GM19035 (cell line): ENCODE results near the gene VDAC2.

Experiments used
- ATAC-seq: cut with Tn5 transposase; IDR thresholded peaks from one replicate; pipeline ENCODE4 v1.9.1; 2021; ENCODE audit not compliant: unreplicated experiment

Gene VDAC2

DNA sequence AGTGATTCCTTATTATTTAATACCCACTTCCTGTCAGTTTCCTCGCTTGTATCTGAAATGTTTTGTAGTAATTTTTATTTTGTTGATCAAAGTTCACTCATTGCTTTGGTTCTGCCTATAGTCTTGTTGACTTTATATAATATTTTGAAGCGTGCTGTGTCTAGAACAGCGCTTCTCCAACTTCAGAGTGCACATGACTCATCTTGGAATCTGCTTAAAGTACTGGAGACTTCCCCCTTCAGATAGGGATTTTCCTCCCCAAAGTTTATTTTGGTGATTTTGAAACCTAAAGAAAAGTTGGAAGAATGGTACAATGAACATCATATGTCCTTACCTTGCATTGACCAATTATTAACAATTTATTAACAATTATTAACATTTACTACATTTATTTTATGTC, 19.4 kb downstream of the VDAC2 start:
- no peak for ATAC-seq

- no peak for ATAC-seq
Measured at GRCh38 chr10:75230600-75231038, 20.0 kb downstream of the VDAC2 start.

- no peak for ATAC-seq
Measured at GRCh38 chr10:75231672-75232581, 21.3 kb downstream of the VDAC2 start.

GRCh38 chr10:75233444-75234016, 22.9 kb downstream of the VDAC2 start:
- ATAC-seq, result no peak

DNA sequence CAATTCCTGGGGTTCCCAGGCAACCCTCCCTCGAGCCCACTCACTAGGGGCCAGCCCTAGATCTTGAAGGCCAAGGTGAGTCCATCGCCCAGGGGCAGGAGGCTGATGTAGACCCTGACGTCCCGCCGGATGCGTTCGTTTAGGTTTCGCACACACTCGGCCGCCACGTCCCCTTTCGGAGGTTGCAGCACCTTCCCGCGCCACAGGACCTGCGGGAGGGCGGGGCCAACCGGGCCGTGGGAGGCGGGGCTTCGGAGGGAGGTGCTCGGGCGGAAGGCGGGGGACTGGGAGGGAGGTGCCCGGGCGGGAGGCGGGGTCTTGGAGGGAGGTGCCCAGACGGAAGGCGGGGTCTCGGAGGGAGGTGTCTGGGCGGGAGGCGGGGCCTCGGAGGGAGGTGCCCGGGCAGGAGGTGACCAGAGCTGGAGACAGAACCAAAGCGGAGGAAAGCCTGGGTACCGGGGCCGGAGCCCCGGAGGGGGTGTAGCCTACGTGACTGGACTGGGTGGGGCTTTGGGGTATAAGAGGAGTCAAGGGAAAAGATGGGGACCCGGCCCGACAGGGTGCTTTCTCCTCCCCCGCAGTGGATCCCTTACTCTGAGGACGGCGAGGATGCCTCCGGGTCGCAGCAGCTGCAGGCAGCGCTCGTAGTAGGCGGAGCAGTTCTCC, 23.6 kb downstream of the VDAC2 start:
- peak; percentile 53 for ATAC-seq

DNA sequence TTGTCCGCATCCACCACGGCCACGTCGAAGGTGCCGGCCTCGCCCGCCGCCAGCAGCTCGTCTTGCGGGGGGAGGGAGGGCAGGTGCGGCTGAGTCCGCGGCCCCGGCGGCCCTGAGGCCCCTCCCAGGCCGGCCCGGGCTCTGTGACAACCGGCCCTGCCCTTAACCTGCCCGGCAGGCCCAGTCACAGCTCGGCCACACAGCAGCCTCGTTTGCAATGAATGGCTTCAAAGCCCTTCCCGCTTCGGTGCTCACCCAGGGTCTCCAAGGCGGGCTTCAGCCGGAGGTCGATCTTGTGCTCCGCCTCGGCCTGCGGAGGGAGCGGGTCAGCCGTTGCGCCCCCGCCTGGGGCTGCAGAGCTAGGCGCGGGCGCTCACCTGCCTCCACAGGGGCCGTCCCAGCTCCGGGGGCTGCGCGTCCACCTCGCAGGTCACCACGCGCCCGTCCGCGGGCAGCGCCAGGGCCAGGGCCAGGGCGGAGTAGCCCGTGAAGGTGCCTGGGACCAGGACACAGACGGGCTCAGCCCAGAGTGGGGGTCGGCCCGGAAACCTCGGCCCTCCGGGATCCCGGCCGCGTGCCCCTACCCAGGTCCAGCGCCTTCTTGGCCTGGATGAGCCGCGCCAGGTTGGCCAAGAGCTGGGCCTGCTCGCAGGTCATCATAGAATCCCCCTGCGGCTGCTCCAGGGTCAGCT, 24.2 kb downstream of the VDAC2 start:
- ATAC-seq, result peak; percentile 1

GRCh38 chr10:75235375-75236177, 25.0 kb downstream of the VDAC2 start, which contains the start of gene COMTD1:
TSS of gene COMTD1 (minus strand) at chr10:75235957. CDS start at chr10:75235928, 29 bp downstream.
- ATAC-seq, result peak; percentile 67

DNA sequence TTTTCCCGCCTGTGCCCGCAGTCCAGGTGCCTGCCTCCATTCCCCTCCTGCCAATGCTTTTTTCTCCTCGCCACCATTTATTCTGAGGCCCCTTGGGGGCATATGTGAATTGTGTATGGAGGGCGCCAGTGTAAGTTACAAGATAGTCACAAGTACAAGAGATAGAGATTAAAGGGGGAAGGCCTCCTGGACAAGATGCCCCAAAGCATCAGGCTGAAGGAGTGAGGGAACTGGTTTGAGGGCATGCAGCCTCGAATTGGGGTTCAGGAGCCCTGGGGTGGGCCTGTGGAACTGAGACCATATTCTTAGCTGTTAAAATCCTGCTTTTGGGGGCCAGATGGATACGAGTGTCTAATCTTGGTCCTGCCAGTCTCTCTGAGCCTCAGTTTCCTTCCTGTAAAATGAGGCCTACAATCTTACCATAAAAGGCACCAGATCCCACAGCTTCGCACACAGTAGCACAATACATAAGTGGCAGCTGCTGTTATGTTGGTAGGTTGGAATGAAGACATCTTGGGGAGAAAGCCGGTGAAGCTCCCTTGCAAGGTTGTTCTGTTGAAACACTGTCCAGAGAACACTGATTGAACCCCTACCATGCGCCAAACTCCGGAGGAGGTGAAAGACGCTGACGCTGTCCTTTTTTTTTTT, 25.7 kb downstream of the VDAC2 start:
- peak; percentile 1 for ATAC-seq

- ATAC-seq, result no peak
Measured at GRCh38 chr10:75238182-75239095, 27.8 kb downstream of the VDAC2 start.

DNA sequence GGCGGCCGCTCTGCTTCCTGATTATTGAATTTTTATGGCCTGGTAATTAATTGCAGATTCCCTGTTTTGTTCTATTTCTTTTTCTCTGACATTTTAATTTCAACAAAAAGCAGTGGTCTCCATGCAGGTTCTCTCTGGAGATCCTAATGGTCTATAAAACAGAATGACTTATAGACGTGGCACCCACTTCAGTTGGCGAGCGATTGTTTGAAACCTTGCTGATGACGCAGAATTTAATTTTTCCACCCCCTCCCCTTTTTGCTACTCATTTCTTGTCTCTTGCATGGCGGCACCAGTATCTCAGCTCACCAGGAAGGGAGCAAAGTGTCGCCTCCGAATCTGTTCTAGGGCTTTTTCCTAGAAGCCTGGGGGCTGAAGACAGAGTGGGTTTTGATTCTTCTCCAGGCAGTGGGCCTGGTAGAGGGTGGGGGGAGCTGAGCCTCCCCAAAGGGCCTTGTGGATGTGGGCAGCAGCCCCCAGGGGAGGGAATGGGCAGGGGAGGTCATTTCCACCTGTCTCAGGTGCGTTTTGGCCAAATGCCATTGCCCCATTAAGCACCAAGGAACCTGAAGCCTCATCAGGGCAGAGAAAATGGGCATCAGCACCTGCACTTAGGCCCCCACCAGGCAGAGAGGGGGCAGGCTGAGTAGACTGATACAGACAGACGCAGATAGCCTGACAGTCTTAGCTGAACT, 28.6 kb downstream of the VDAC2 start:
- ATAC-seq, result no peak

DNA sequence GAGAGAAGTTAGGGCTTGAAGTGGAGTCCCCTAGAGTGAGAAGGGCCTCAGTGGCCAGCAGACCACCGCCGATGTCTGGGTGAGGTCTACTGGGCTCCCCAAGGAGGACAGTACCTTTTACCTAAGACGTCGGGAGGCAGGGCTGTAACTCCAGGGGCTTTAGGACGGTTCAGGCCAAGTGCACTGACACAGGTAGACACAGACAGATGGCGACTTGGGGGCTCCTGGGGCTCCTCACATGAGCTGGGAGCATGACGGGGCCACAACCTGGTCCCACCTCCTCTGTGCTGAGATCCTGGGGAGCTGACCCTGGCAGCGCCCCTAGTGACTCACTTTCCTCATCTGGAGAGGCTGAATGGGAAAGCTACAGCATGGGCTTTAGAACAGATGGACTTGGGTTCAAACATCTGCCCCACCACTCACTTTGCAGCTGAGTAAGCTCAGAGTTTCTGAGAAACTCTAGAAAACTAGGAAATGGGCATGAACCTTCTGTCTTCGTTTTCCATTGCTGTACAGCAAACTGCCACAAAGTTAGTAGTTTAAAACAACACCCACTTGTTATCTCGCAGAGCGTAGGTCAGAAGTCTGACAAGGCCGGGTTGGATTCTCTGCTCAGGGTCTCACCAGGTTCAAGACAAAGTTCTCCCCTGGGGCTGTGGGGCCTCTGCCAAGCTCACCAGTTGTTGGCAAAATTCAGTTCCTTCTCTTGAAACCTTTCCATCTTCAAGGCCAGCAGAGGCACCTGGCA, 29.9 kb downstream of the VDAC2 start:
- no peak for ATAC-seq

GRCh38 chr10:75243426-75243825, 32.8 kb downstream of the VDAC2 start:
- no peak for ATAC-seq

GRCh38 chr10:75244487-75245353, 34.1 kb downstream of the VDAC2 start:
- ATAC-seq, result no peak

DNA sequence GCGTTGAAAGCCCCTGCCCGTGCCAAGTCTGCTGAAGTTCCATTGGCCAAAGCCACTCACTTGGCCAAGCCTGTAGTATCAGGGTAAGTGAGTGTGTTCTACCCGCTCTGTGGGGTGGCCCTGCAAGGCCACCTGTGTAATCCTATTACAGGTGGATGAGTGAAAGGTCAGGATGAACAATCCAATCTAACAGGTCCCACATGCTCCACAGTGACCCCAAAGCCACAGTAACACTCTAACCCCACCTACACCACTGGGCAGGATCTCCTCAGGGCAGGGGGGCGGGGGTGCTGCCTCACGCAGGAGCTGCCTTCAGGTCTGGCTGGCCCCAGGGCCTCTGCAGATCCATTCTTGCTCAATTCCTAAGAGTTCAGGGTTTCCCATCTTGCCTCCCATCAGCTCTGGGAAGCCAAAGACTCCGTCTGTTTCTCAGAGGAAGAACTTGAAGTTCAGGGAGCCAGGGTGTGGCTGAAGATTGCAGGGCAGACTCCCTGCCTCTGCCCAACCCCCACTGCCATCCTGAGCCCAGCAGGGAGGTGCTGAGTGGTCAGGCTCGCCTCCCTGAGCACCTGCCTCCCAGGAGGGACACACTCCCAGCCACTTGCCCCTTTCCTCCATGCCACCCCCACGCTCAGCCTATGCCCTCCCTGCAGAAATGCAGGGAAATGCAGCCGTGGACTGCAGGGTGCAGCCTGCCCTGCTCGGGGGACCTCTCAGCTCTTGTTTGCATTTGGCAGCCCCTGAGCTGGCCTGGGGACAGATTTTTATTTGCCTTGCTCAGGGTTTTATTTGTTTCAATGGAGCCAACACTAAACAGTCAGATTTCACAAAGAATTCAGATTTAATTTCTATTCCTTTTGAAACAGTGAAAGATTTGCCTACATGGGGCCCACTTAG, 35.0 kb downstream of the VDAC2 start:
- ATAC-seq, result no peak

DNA sequence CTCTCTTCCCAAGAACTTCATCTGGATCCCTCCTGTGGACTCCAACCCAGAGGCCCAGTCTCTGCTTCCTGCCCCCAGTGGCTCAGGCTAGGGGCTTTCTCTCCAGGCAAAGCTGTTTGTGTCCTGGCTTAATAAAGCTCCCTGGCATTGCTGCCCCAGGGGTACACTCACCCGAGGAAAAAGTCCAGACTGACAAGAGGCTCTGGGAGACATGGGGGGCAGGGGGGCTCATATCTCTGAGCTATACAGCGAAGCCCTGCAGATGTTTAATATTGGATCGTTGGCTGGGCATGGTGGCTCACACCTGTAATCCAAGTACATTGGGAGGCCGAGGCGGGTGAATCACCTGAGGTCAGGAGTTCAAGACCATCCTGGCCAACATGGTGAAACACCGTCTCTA, 35.9 kb downstream of the VDAC2 start:
- ATAC-seq, result no peak

DNA sequence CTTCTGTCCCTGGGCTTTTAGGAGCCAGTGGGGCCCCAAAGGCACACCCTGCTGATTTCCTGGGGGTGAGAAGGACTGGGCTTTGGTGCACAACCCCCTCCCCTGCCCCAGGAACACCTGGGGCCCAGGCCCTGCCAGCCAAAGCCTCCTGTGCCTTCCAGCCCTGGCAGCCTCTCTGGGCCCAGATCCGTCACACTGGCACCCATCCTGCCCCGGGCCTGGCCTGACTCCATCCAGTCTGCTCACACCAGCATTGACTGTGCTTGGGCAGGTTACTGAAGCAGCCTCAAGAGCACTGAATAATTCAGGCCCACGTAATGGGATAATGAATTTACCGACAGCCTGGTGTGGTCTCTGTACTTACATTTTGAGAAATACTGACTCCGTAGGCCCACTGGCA, 37.2 kb downstream of the VDAC2 start:
- no peak for ATAC-seq
